Brain microvascular endothelial cell (primary cell): Measurements from ENCODE around the gene GRAMD2B.

Source experiments
- DNase-seq: peaks from one replicate; pipeline ENCODE4 v3.0.0-alpha.2; 2020
- H3K27ac ChIP-seq: fragments of 250-450 bp; sonication (Bioruptor Pico); 2 replicates; pipeline ENCODE4 v1.5.1; 2020; ENCODE audit warnings: mild to moderate bottlenecking, moderate library complexity
- H3K27me3 ChIP-seq: fragments of 250-450 bp; sonication (Bioruptor Pico); replicated peaks from 2 replicates; pipeline ENCODE4 v1.5.1; 2020; ENCODE audit warnings: mild to moderate bottlenecking
- H3K36me3 ChIP-seq: fragments of 250-450 bp; sonication (Bioruptor Pico); replicated peaks from 2 replicates; pipeline ENCODE4 v1.5.1; 2020; ENCODE audit warnings: mild to moderate bottlenecking
- H3K4me3 ChIP-seq: 2 replicates; pipeline ENCODE4 v1.5.1; 2011; ENCODE audit warnings: low read depth, mild to moderate bottlenecking, control low read depth, low read length, moderate library complexity
- in situ Hi-C: cut with HindIII; loops from 2 replicates; pipeline ENCODE4 v1.10.0; 2017; ENCODE audit warnings: low sequenced_read_pairs, low pct_ligation_motif_present
- TF ChIP-seq, protein P1 (sequence below): IDR thresholded peaks from 2 replicates; pipeline ENCODE4 v1.5.1; 2011; ENCODE audit warnings: low read depth, mild to moderate bottlenecking, moderate library complexity, low read length, control low read depth, inconsistent platforms; ENCODE audit errors: missing control alignments

Gene GRAMD2B

DNA sequence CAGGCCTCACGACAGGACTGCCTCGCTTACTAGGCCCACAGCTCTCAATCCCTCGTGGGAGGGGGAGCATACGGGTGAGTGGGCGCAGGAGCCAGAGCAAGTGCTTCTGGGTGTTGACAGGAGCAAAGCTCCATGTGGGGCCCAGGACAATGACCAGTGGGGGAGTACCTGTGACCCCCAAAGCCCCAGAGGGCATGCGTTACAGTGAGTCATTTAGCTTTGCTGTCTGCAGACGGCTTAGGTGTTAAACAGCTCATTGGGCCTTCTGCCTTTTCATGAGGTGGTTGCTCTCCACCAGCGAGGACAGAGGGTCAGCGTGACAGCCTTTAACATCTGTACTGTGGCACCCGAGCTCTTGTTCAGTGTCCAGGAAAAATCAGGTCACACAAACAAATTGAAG, 78.2 kb downstream of the GRAMD2B start:
- Histone ChIP-seq H3K27me3 (no peaks in the 10 kb centered on the region), H3K36me3 (no peaks in the 10 kb centered on the region), H3K4me3 (no peak overlapping the region), H3K27ac (no peak overlapping the region)
- TF ChIP-seq, protein P1, sequence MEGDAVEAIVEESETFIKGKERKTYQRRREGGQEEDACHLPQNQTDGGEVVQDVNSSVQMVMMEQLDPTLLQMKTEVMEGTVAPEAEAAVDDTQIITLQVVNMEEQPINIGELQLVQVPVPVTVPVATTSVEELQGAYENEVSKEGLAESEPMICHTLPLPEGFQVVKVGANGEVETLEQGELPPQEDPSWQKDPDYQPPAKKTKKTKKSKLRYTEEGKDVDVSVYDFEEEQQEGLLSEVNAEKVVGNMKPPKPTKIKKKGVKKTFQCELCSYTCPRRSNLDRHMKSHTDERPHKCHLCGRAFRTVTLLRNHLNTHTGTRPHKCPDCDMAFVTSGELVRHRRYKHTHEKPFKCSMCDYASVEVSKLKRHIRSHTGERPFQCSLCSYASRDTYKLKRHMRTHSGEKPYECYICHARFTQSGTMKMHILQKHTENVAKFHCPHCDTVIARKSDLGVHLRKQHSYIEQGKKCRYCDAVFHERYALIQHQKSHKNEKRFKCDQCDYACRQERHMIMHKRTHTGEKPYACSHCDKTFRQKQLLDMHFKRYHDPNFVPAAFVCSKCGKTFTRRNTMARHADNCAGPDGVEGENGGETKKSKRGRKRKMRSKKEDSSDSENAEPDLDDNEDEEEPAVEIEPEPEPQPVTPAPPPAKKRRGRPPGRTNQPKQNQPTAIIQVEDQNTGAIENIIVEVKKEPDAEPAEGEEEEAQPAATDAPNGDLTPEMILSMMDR = no peak
- no peak for DNase-seq
- in situ Hi-C loops = no loop called here

DNA sequence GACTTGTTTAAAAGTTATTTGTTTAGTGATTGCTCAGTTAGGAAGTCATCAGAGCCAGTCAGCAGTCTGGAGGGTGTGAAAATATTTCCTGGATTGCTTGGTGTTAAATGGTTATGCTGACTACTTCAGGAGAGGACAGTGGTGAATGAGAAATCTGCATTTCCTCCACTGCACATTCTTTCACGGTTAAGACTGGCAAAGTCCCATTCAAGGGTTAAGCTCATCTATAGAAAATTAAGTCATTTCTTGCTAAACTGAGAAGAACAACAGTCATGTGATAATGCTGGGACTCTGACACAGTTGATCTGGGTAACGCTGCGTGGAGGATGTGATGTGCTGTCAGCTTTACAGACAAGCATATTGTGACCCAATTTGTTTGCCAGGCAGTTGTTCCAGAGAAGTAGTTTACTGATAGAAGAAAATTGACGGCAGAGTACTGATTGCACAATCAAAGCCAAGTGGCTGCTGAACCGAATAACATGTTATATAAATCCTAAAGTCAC, 80.4 kb downstream of the GRAMD2B start:
- TF ChIP-seq, protein P1 = no peak
- Histone ChIP-seq H3K27me3 (no peaks in the 10 kb centered on the region), H3K27ac (peak overlapping the region; percentile 1), H3K36me3 (no peaks in the 10 kb centered on the region), H3K4me3 (no peak overlapping the region)
- in situ Hi-C loops = no loop called here
- peak; percentile 45 for DNase-seq

DNA sequence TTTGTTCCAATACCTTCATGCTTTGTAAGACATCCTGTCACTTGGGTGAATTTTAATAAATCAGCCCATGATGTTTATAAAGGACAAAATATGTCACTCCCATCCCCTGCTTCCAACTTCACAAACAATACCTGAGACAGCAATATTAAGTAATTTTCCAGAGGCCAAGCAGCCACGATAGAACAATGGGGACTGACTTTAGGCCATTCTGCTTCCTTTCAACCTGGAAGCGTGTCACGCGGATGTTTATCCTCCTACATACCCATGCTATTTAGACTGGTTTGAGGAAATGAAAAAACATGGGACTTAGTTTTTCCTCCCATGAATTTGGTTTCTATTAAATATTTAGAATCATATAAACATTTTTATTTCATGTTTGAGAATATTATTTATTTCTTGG, 82.9 kb downstream of the GRAMD2B start:
- TF ChIP-seq, protein P1 = no peak
- DNase-seq = no peak
- H3K27ac ChIP-seq = no peak overlapping the region
- in situ Hi-C loops = no loop called here
- H3K27me3 ChIP-seq = no peaks in the 10 kb centered on the region
- H3K36me3 ChIP-seq = no peaks in the 10 kb centered on the region
- no peak overlapping the region for H3K4me3 ChIP-seq

DNA sequence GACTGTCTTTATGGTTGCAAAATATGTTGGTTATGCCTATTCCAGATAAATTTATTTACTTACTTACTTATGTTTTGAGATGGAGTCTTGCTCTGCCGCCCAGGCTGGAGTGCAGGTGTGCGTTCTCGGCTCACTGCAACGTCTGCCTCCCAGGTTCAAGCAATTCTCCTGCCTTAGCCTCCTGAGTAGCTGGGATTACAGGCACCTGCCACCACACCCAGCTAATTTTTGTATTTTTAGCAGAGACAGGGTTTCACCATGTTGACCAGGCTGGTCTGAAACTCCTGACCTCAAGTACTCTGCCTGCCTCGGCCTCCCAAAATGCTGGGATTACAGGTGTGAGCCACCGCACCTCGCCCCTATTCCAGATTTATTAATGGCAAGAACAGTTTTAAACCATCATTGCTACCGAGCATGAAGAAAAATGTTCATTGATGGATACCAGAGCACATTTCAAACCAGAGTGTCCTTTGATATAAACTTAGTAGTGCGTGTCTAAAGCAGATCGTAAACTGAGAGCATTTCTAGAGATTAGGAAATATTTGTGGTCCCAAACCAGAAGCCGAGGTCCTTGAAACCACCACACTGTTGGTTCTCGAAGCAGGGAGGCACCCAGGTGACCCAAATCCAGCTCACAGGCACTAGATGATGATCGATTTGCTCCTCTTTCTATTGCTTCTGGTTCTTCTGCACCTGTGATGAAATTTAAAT, 85.2 kb downstream of the GRAMD2B start:
- H3K4me3 ChIP-seq = no peak overlapping the region
- H3K36me3 ChIP-seq = no peaks in the 10 kb centered on the region
- peak overlapping the region; percentile 58 for H3K27ac ChIP-seq
- TF ChIP-seq, protein P1 = no peak
- no peak for DNase-seq
- H3K27me3 ChIP-seq = no peaks in the 10 kb centered on the region
- in situ Hi-C loops = no loop called here

DNA sequence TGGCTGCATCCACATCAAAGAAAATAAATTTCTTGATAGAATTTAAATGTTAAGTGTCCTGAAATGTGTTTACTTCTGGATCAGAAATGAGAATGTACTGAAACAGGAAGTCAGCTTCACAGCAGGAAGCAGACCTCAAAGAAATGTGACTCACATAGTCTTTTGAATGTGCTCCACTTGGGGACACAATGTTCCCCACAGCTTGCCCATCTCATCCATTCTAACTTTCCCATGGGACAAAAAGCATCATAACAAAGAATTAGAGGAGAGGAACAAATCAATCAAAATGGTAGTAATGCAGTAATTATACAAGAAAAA, 85.7 kb downstream of the GRAMD2B start:
- DNase-seq = peak; percentile 65
- in situ Hi-C loops = no loop called here
- H3K36me3 ChIP-seq = no peaks in the 10 kb centered on the region
- TF ChIP-seq, protein P1 = no peak
- H3K27ac ChIP-seq = peak overlapping the region; percentile 58
- H3K4me3 ChIP-seq = no peak overlapping the region
- no peaks in the 10 kb centered on the region for H3K27me3 ChIP-seq

DNA sequence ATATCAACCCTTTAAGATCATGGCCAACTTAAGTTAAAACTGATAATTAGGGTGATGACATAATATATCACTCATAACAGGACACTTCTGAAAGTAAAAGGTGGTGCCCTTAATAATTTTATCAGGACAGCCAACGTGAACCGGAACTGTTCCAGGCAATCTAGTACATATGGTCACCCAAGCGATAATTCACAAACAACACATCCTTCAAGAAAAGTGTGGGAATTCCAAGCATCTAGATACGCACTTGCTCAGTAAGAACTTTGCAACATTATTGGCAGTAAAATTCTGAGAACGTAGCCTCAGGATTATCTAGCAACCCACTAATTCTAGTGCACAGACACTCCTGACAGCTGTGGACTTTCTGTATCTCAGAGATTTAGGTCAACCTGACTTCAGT, 86.1 kb downstream of the GRAMD2B start:
- Histone ChIP-seq H3K4me3 (no peak overlapping the region), H3K27ac (peak overlapping the region; percentile 58), H3K36me3 (no peaks in the 10 kb centered on the region), H3K27me3 (no peaks in the 10 kb centered on the region)
- TF ChIP-seq, protein P1 = no peak
- in situ Hi-C loops = no loop called here
- DNase-seq = no peak
